HG03097 (cell line): ENCODE results near the gene ZNF598.
"Not testable (repeated sequence)": the region's sequence is repeated elsewhere in the genome, so short reads cannot be mapped to it uniquely, and the experiment has no call there.

Source experiments
- ATAC-seq: cut with Tn5 transposase; IDR thresholded peaks from one replicate; pipeline ENCODE4 v1.9.1; 2021; ENCODE audit not compliant: unreplicated experiment, low FRiP score

The ZNF598 gene

DNA sequence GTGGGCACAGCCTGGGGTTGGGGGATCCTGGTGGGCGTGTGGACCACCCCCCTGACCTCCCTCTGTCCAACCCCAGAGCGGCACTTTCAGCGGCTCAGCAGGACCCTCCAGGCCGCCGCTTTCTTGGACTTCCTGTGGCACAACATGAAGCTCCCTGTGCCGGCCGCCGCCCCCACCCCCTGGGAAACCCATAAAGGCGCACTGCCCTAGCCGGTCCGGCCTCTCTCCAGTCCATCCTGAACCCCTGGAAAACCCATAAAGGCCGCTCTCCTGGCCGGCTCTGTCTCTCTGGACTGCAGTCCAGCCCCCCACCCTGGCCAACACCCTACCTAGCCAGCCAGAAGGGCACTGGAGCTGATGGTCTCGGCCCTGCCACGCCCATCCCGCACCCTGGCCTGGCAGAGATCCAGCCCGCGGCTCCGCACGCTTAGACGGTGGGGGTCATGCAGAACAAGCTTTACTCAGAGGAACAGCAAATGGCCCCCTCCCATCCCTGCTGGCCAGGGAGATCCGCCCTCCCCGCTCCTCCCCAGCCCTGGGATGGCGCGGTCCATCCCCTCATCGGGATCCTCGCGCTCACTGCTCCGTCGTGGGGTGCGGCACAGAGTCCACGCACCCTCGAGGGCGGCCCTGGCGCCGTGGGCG, 31.0 kb downstream of the ZNF598 start:
- ATAC-seq = no peak

DNA sequence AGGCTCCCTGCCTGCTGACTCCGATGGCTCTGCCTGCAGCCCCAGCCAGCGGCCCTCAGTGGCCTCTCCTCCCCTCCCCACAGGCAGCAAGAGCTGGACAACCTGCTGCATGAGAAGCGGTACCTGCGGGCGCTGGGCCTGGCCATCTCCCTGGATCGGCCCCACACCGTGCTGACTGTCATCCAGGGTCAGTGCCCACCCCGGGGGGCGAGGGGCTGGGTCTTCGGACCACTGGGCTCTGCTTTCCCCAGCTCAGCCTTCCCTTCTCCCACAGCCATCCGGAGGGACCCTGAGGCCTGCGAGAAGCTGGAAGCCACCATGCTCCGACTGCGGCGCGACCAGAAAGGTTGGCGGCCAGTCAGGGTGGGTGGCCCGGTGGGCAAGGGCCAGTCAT, 31.7 kb downstream of the ZNF598 start:
- no peak for ATAC-seq

GRCh38 chr16:1976951-1977874, 32.4 kb downstream of the ZNF598 start:
- no peak for ATAC-seq

GRCh38 chr16:1976216-1976520, 33.5 kb downstream of the ZNF598 start:
- no peak for ATAC-seq

- no peak for ATAC-seq
Observed at GRCh38 chr16:1975432-1976215, 34.0 kb downstream of the ZNF598 start.

GRCh38 chr16:1974157-1975070, 35.2 kb downstream of the ZNF598 start:
- no peak for ATAC-seq

DNA sequence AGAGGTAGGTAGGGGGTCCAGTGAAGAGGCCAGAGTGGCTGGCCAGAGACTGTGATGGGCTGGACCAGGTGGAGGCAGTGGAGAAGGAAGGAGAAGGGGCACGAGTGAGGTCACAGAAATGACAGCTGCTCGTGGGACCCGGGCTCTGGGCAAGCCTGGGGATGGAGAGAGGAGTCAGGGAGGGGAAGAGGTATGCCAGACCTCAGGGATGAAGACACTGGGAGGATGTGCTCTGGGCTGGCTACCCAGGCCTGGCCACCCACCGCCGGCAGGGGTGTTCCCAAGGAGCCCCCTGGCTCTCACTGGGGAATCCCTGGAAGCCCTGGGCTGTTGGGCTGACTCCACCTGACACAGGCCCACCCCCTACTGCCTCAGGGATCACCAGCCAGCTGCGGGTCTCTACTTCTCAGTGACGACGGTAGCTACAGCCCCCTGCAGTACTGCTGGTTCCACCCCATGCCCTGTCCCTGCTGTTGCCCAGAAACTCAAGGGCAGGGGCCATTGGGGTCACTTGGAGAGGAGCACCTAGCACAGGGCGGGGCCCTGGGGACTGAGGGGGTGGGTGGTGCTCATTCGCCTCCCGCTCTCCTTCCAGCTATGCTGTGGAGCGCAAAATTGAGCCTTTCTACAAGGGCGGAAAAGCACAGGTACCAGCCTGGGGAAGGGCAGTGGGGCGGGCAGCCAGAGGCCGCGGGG, 36.0 kb downstream of the ZNF598 start:
- ATAC-seq = no peak

DNA sequence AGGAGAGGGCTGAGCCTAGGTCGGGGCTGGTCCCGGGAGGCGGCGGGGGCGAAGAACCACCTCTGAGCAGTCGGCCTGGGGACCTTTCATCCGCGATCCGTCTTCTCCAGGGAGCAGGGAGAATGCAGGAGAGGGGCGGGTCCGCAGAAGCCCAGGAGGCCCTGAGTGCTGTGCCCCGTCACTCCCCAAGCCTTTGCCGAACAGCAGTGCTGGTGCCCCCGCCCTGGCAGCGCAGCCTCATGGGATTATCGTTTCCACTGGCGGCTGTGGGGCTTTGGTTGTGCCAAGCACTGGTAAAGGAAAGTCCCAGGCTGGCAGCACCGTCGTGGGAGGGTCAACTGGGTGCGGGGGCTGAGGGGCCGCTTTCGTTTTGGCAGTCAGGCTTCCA, 37.1 kb downstream of the ZNF598 start:
- peak; percentile 2 for ATAC-seq

- peak; percentile 58 for ATAC-seq
Observed at GRCh38 chr16:1971796-1972489, 37.7 kb downstream of the ZNF598 start, which contains the start of gene TBL3. Gene TBL3, plus strand, starts transcription at chr16:1972053. Its CDS starts 112 bp downstream, at chr16:1972165.

DNA sequence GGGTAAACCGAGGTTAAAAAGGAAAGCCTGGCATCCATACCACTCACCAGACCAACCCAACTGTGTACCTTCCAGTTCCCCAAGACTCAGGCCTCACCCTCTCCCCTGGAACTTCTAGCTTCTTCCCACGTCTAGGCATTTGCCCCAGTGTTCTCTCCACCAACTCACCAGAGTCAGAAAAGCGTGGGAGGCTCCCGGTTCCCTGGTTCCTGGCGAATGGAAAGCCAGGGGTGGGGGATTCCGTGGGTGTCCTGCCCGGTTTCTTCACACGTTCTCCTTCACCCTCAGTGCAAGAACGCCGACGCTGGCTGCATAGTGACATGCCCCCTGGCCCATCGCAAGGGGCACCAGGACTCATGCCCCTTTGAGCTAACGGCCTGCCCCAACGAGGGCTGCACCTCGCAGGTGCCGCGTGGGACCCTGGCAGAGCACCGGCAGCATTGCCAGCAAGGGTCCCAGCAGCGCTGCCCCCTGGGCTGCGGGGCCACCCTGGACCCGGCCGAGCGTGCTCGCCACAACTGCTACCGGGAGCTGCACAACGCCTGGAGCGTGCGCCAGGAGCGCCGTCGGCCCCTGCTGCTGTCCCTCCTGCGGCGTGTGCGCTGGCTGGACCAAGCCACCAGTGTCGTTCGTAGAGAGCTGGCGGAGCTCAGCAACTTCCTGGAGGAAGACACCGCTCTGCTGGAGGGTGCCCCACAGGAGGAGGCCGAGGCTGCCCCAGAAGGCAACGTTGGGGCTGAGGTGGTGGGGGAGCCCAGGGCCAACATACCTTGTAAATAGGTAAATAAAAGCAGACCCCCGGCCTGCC, 41.3 kb downstream of the ZNF598 start:
- no peak for ATAC-seq

DNA sequence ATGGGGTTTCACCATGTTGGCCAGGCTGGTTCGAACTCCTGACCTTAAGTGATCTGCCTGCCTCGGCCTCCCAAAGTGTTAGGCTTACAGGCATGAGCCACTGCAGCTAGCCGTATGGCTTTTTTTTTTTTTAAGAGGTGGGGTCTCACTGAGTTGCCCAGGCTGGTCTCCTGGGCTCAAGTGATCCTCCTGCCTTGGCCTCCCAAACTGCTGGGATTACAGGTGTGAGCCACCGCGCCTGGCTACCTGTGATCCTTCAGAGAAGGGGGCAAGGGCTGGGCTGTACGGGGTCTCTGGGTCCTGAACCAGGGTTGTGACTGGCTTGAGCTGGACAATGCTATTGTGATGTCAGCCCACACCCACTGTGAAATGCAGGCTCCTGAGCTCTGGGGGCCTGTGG, 43.2 kb downstream of the ZNF598 start, which contains the start of gene RNF151:
RNF151 (plus strand) TSS at position 397 of the 400 bp plus-strand sequence. CDS start 26 bp downstream, outside the sequence.
- ATAC-seq = no peak

- no peak for ATAC-seq
Observed at GRCh38 chr16:1965396-1966001, 44.1 kb downstream of the ZNF598 start.

GRCh38 chr16:1964506-1965395, 44.9 kb downstream of the ZNF598 start, which contains the start of gene RPS2:
Gene RPS2, minus strand, starts transcription at chr16:1964826. Its CDS starts 201 bp downstream, at chr16:1964625.
- peak; percentile 84 for ATAC-seq

GRCh38 chr16:1963806-1964505, 45.7 kb downstream of the ZNF598 start:
- no peak for ATAC-seq

- ATAC-seq = not testable (repeated sequence)
Observed at GRCh38 chr16:1962161-1963153, 47.2 kb downstream of the ZNF598 start.
